RCC 7860 (cell line): Measurements from ENCODE around the gene CHD6.
A peak's percentile ranks its signal among the peaks of the same experiment; 100 is the strongest.

Experiments
- DNase-seq: peaks from one replicate; pipeline ENCODE4 v3.0.0-alpha.2; 2015; ENCODE audit warnings: low spot score
- FAIRE-seq: peaks from 2 replicates; lab custom pipeline; 2012; peaks lifted over from hg19 to GRCh38; lab: Jason Lieb, UNC

CHD6 gene

GRCh38 chr20:41469868-41470267 lies 148.3 kb downstream of the CHD6 start:
- DNase-seq (no peak), FAIRE-seq (no peak)

DNA sequence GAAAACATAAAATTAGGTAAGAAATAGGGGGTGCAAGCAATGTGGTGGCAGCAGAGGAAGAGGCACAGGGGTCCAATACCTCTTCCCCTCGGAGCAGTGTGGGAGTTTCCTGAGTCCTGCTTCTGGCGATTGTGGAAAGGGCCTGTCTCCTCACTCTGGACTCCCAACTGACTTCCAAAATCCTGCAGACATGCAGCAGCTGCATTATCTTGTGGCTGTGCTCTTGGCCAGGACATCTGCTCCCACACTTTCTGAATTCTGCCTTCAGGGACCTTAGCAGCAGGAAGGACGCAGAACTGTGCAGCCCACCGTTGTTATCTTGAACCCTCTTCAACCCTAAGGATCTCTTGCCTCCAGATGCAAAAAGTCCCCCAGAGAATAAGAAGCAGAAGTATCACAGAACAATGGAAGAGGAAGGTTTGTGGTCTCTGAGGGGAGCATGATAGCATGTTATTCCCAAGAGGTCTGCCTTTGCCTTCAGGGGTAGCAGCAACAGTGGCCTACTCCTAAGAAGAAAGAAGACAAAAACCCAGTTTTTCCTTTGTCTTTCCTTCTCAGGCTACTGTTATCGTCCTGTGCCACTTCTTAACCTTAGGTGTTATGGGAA lies 149.1 kb downstream of the CHD6 start:
- FAIRE-seq, result no peak
- DNase-seq, result no peak

DNA sequence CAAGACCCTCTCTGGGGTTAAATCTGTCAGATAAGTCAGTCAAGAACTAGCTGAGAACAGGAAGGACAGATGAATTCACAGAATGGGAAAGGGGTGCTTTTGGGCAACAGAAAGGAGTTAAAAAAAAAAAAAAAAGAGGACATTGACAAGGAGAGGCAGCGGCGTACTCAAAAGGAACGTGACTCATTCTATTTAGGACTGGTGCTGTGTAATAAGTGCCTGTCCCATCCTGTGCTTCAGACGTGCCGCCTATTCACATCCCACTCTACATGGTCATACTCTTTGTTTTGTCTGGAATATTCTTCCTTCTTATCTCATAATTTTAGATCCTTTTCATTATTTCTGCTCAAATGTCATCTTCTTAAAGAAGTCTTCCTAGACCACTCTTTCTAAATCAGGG lies 150.5 kb downstream of the CHD6 start:
- no peak for FAIRE-seq
- no peak for DNase-seq

- no peak for FAIRE-seq
These were observed 151.0 kb downstream of the CHD6 start for GRCh38 chr20:41467220-41467619.

GRCh38 chr20:41463567-41463966 lies 154.6 kb downstream of the CHD6 start:
- FAIRE-seq, result no peak

More at GRCh38 chr20:41467220-41467619, 151.0 kb downstream of the CHD6 start:
- DNase-seq, result no peak

DNA sequence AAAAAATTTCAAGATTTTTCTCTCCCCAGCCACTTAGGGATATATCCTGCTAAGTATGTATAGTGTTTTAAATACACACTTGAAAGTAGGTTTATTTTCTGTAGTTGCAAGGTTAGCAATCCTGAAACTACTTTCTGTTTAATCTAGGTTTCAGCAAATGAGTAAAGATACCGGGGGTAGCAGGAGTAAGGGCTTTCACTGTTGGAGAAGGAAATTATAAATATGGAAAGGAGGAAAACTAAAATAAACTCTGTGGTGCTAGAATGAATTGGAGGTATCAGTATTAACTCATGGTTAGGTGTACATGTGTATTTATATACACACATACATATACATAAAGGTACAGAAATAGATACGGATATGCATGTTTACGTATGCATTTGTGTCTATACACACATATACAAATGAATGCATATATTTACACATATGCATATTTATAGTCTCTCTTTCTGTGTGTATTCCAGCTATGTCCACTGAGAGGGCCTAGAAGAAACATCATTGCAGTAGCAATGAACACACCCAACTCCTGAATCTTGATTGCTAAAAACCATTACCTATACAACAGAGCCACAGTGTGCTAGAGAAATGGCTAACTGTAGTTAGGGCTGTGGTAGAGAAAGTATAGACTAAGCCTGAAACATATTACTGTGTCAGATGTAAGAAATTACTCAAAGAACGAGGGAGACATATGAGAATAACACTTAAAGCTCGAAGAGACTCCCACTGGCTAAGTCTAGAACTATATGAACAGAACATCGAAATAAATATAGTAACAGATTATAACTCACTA lies 155.6 kb downstream of the CHD6 start:
- no peak for FAIRE-seq
- no peak for DNase-seq

More at GRCh38 chr20:41463567-41463966, 154.6 kb downstream of the CHD6 start:
- DNase-seq, result no peak

DNA sequence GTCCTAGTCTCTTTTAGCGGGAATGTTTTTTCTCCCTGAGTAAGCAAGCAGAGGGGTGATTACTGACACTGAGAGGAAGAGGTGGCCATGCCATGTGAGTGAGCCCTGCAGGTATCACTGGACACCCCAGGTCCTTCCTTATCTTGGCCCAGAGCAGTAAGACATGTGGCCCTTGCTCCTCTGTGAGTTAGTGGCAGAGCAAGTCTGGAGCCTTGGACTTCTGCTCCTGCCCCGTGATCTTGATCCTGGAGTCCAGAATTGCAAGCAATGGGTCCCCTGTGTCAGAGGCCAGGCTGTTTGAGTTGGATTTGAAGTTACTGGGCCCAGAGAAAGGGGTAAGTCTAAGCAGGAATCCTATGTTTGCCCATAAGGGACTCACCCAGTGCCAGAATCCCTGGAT lies 159.4 kb downstream of the CHD6 start:
- FAIRE-seq (no peak), DNase-seq (no peak)

GRCh38 chr20:41457173-41457857 lies 160.9 kb downstream of the CHD6 start:
- no peak for FAIRE-seq

GRCh38 chr20:41456351-41456750 lies 161.8 kb downstream of the CHD6 start:
- no peak for FAIRE-seq
- no peak for DNase-seq

More at GRCh38 chr20:41457173-41457857, 160.9 kb downstream of the CHD6 start:
- no peak for DNase-seq

GRCh38 chr20:41454250-41454649 lies 163.9 kb downstream of the CHD6 start:
- FAIRE-seq, result no peak

DNA sequence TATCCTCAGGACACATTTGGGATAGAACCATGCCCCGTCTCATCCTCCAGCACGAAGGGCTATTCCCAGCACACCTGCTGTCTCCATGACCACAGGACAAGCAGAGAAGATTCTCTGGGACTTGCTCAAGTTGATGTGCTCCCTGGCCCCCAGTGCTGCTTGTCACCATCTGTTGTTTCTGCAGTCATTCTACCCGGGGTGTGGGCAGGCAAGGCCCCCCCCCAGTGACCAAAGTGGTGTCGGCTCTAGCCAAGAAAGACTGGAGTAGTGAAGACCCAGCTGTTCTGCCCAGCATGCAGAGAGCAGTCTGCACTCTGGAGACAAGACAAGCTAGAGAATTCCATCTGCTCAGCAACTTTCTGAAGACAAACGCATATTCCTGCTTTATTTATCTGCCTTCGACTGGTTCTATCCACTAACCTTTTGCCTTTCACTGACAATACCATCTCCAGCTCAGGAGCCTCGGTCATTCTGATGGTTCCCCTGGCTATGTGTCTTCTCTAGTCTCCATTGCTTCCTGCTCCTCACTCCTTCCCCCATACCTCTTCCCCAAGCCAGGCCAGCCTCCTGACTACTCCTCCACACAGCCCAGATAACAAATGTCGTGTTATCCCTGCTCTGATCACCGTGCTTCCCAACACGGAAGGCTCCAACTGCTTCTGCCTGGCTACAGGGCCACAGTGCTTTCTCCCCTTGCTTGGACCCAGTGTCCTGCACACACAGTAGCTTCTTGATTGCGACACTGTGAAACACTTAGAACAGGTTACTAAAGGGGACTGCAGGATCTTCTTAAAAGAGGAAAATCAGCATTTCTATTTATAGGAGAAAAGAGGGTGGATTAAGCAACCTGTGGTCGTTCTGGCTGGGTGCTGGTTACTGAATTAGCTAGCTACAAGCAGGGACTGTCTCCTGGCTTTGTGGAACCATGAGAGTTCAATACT lies 164.9 kb downstream of the CHD6 start:
- no peak for DNase-seq
- no peak for FAIRE-seq

More at GRCh38 chr20:41454250-41454649, 163.9 kb downstream of the CHD6 start:
- DNase-seq, result no peak

GRCh38 chr20:41452226-41452625 lies 166.0 kb downstream of the CHD6 start:
- FAIRE-seq, result no peak
- no peak for DNase-seq

DNA sequence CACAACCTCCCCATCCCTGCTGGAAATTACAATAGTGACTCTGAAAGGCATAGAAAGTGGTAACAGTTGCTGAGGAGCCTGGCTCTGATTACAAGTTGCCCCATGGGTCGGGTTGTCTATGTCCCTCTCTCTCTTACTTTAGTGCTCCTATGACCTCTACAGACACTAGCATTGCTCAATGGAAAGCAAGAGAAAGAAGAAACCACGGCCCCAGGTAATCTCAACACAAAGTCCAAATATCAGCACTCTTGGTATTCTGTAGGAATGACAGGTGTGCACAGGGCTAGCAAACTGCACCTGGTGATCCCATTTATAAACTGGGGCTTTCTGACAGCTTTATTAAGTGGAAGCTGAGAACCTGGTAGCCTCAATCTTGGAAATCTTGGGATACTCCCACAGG lies 171.2 kb downstream of the CHD6 start:
- no peak for DNase-seq
- no peak for FAIRE-seq

- FAIRE-seq (no peak), DNase-seq (no peak)
These were observed 171.7 kb downstream of the CHD6 start for GRCh38 chr20:41446456-41446855.

DNA sequence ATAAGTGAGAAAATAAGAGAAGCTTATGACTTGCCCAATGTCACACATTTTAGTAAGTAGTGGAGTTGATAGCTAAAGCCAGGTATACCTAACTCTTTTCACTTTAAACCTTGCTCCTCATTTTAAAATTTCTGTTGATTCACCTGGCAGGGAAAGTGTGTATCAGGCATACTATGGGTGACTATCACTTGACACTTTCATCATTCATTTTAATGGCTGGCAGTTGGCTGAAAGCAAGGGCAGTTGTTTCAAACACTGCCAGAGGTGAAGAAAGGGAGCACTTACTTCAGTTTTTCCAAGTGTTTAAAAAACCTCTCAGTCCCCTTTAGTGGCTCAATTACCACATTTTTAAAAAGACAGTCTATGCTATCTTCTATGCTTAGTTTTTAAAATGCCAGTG lies 173.4 kb downstream of the CHD6 start:
- no peak for FAIRE-seq
- DNase-seq, result no peak

DNA sequence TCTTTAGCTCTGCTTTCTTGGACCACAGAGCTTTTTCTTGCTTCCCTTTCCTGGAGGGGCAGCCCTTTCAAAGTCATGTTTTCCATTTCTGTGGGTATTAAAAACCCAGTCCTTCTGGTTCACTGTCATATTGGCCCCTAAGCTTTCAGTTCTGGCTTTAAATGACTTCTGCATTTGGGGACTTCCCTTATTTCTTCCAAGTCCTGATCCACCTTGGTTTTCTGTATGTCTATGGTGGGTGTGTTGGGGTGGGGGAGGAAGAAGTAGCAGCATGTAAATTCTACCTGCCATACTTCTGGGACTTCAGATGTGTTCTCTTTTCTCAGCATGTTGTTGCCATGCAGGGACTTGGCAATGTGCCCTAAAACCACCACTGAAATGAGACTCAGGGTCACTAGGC lies 174.5 kb downstream of the CHD6 start:
- DNase-seq, result no peak
- FAIRE-seq, result no peak

DNA sequence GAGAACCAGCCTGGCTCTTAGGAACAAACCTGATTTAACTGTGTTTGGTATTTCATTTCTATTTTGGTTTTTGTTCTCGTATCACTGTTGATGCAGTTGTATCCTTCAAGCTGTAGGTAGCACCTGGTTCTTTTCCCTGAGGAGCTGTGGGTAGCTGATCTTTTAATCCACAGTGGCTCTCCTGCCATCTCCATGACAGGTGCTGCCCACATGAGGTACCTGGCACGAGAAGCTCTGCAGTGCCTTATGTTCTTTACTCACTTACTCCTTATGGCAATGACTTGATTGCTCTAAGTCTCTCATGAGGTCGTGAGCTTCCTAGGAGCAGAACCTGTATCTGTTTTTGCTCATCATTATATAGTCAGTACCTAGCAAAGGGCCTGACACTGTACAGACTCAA lies 177.3 kb downstream of the CHD6 start:
- no peak for DNase-seq
- FAIRE-seq, result no peak

DNA sequence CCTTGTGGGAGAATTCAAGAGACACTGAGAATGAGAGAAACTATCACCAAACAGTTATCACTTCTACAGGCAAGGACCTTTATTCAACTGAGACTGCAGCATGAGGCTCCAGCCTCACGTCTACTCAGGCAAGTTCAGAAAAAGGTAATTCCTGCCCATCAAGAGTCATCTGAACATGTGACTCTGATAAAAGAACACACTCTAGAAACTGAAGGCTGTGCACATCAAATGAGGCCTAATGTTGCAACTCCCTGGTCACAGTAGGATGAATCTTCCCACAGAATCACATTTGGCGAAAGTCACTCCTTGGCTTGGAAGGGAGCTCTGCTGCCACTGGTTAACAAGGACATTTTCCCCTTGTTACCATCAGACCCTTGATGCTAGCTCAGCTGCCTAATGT lies 180.3 kb downstream of the CHD6 start:
- no peak for FAIRE-seq

GRCh38 chr20:41436679-41437078 lies 181.5 kb downstream of the CHD6 start:
- FAIRE-seq (peak; percentile 78), DNase-seq (peak; percentile 91)

More for the DNA sequence above, 180.3 kb downstream of the CHD6 start:
- peak; percentile 56 for DNase-seq

- no peak for DNase-seq
- FAIRE-seq, result no peak
These were observed 185.0 kb downstream of the CHD6 start for GRCh38 chr20:41433203-41433602.

- no peak for FAIRE-seq
- no peak for DNase-seq
These were observed 185.4 kb downstream of the CHD6 start for GRCh38 chr20:41432746-41433145.
